ENCODE measurements around the gene ANGPTL4. TPM values are rescaled to one million over a fixed set of nuclear protein-coding genes. Genes with fewer than 3 reads are reported as not detected.
A peak's percentile ranks its signal among the peaks of the same experiment; 100 is the strongest.

Gene ANGPTL4
- total and polyA plus RNA-seq, 9 of the 15 experiments (the other 6 are each of a cell fraction or from before 2014, with no cell fraction given) = 0.05 to 0.77 (median 0.22) TPM; not detected in 4

DNA sequence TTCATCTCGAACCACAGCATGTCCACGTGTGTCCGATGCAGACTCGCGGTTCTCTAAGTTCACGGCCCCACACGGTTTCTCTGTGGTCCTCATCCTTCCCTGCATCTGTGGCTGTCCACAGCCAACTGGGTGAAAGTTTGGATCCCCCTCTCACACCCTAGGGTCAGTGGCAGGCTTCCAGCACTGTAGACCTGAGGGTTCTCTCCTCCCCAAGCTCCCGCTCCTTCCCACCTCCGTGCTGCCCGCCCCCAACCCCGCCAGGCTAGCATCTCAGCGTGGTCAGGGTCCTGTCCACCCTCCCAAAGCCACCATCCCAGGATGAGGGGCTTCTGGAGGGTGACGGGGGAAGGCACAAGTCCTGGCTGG, 3.0 kb downstream of the ANGPTL4 start:
- in situ Hi-C loops (cut with MboI) (no loop called here), intact Hi-C loops (cut with micrococcal nuclease) (no loop called here)
- Histone ChIP-seq H3K4me3 (no peak overlapping the region), H3K79me2 (ENCODE audit: control insufficient read depth, insufficient read depth, low read length) (no peaks in the 10 kb centered on the region), H2AFZ (ENCODE audit: low read depth, low read length) (peak overlapping the region; percentile 44), H3K9me1 (ENCODE audit: control insufficient read depth, insufficient read depth, low read length) (no peaks in the 10 kb centered on the region), H4K20me1 (replicated peaks; ENCODE audit: control insufficient read depth, insufficient read depth, low read length) (no peaks in the 10 kb centered on the region), H3K27ac (ENCODE audit: extremely low read depth, low read depth, low read length) (no peak overlapping the region), H3K9ac (ENCODE audit: insufficient read depth in 1 of 2, low read depth in 2 of 2, low read length in 2 of 2) (0 out of 4 replicates have a peak overlapping the region, but pooled peaks of 1 of the 2 experiments have one; percentile 43), H3K36me3 (ENCODE audit: control insufficient read depth, insufficient read depth, low read length) (no peaks in the 10 kb centered on the region), H3K27me3 (ENCODE audit: control insufficient read depth in 2 of 2, insufficient read depth in 2 of 2, low read length in 2 of 2) (peaks cover 0 to 17% of the 10 kb centered on the region in 2 experiments; a peak in 2 of 5 replicates), H3K4me2 (ENCODE audit: insufficient read depth, low read length) (peak overlapping the region; percentile 18), H3K4me1 (replicated peaks in 1 of 2; ENCODE audit: control insufficient read depth in 2 of 2, insufficient read depth in 2 of 2, low read length in 2 of 2) (peaks cover 24 to 55% of the 10 kb centered on the region in 2 experiments), H3K9me3 (replicated peaks; ENCODE audit: control insufficient read depth, insufficient read depth, low read depth, low read length) (no peaks in the 10 kb centered on the region)
- 37% methylated on average over 11 of the region's 13 CpGs for WGBS (ENCODE audit: insufficient coverage, low coverage, missing lambda C conversion rate)
- ATAC-seq (no peak), FAIRE-seq (no peak), DNase-seq (ENCODE audit: extremely low read depth in 1 of 4, low spot score in 3 of 4) (peak in 1 of 4 experiments; percentile 14)
- no TSS peak for BruUV-seq (replicated peaks)
- CTCF ChIA-PET (ENCODE audit: low intra/inter-chr PET ratio) = interaction anchor here (1.4 kb wide), 1 partner anchor 13 kb away, joined by 3 read pairs; no protein-coding TSS in a partner anchor
- TF ChIP-seq KDM5B (IDR thresholded peaks at IDR 0.05; ENCODE audit: insufficient replicate concordance, low read depth, low read length) = peak; percentile 18
- TF ChIP-seq, protein P1, sequence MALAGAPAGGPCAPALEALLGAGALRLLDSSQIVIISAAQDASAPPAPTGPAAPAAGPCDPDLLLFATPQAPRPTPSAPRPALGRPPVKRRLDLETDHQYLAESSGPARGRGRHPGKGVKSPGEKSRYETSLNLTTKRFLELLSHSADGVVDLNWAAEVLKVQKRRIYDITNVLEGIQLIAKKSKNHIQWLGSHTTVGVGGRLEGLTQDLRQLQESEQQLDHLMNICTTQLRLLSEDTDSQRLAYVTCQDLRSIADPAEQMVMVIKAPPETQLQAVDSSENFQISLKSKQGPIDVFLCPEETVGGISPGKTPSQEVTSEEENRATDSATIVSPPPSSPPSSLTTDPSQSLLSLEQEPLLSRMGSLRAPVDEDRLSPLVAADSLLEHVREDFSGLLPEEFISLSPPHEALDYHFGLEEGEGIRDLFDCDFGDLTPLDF (CRISPR knock-in tag; IDR thresholded peaks at IDR 0.05) = no peak
- no peak for TF ChIP-seq ZNF311 (CRISPR knock-in tag; IDR thresholded peaks at IDR 0.05)
- no peak for TF ChIP-seq SPI1 (IDR thresholded peaks at IDR 0.05; ENCODE audit: borderline replicate concordance, low read depth, low read length)
- TF ChIP-seq POLR2G (IDR thresholded peaks at IDR 0.05; ENCODE audit: low read depth, low read length) = 0 out of 2 replicates have a peak, but pooled peaks have one; percentile 26
- POLR2A ChIA-PET = interaction anchor here (1.2 kb wide), 1 partner anchor 15 kb away, joined by 4 read pairs; no protein-coding TSS in a partner anchor
